NCI-H2107 treated with DMSO at 0.1 percent for 48 hours (cell line): ENCODE measurements around the gene CHIA.
"Not testable (repeated sequence)": the region's sequence is repeated elsewhere in the genome, so short reads cannot be mapped to it uniquely, and the experiment has no call there.

Experiments
- DNase-seq: peaks from one replicate; lab custom pipeline; 2025; ENCODE audit not compliant: unreplicated experiment; lab: John Stamatoyannopoulos, UW

The CHIA gene

GRCh38 chr1:111283838-111284237, 6.8 kb upstream of the CHIA start:
- no peak for DNase-seq

- no peak for DNase-seq
These were observed 4.8 kb upstream of the CHIA start for GRCh38 chr1:111285879-111286278.

- no peak for DNase-seq
These were observed 3.7 kb upstream of the CHIA start for GRCh38 chr1:111286912-111287311.

- DNase-seq = no peak
These were observed 1.3 kb upstream of the CHIA start for GRCh38 chr1:111289371-111289770.

GRCh38 chr1:111290104-111290503, 547 bp upstream of the CHIA start:
- no peak for DNase-seq

- no peak for DNase-seq
These were observed 3.7 kb downstream of the CHIA start for GRCh38 chr1:111294390-111294789.

GRCh38 chr1:111302374-111302773, 11.7 kb downstream of the CHIA start:
- DNase-seq = no peak

GRCh38 chr1:111309690-111310089, 19.0 kb downstream of the CHIA start:
- no peak for DNase-seq

GRCh38 chr1:111318523-111318922, 27.9 kb downstream of the CHIA start:
- no peak for DNase-seq

GRCh38 chr1:111320066-111320879, 29.6 kb downstream of the CHIA start:
- DNase-seq = no peak

- DNase-seq = no peak
These were observed 32.6 kb downstream of the CHIA start for GRCh38 chr1:111323231-111323630.

- no peak for DNase-seq
These were observed 41.5 kb downstream of the CHIA start for GRCh38 chr1:111332190-111332589.

- peak; percentile 5 for DNase-seq
These were observed 43.5 kb downstream of the CHIA start for GRCh38 chr1:111334169-111334568.

- DNase-seq = not testable (repeated sequence)
These were observed 44.7 kb downstream of the CHIA start for GRCh38 chr1:111335214-111335877.

- not testable (repeated sequence) for DNase-seq
These were observed 48.2 kb downstream of the CHIA start for GRCh38 chr1:111338849-111339248.

- peak; percentile 77 for DNase-seq
These were observed 55.6 kb downstream of the CHIA start for GRCh38 chr1:111346089-111346885.

- DNase-seq = no peak
These were observed 56.4 kb downstream of the CHIA start for GRCh38 chr1:111347026-111347425.

GRCh38 chr1:111351700-111352099, 61.0 kb downstream of the CHIA start:
- DNase-seq = no peak

- DNase-seq = no peak
These were observed 63.9 kb downstream of the CHIA start for GRCh38 chr1:111354584-111354983.

GRCh38 chr1:111358964-111359363, 68.3 kb downstream of the CHIA start:
- no peak for DNase-seq

- DNase-seq = no peak
These were observed 68.7 kb downstream of the CHIA start for GRCh38 chr1:111359376-111359775.

GRCh38 chr1:111360257-111360656, 69.6 kb downstream of the CHIA start:
- not testable (repeated sequence) for DNase-seq
